ENCODE measurements around the gene SERPINC1.
"Not testable (repeated sequence)": the region's sequence is repeated elsewhere in the genome, so short reads cannot be mapped to it uniquely, and the experiment has no call there.

The SERPINC1 gene

GRCh38 chr1:173917149-173917548, at the start of gene SERPINC1:
Gene SERPINC1 (minus strand): TSS chr1:173917327. CDS start chr1:173917259, 68 bp downstream.
- DNase-seq: no peak

- not testable (repeated sequence) for DNase-seq
Measured at GRCh38 chr1:173965896-173966295, 48.8 kb upstream of the SERPINC1 start.

- no peak for DNase-seq
Measured at GRCh38 chr1:173963477-173963876, 46.4 kb upstream of the SERPINC1 start.

- DNase-seq: no peak
Measured at GRCh38 chr1:173960625-173961024, 43.5 kb upstream of the SERPINC1 start.

GRCh38 chr1:173954179-173954578, 37.1 kb upstream of the SERPINC1 start:
- DNase-seq: no peak

GRCh38 chr1:173948594-173948993, 31.5 kb upstream of the SERPINC1 start:
- DNase-seq: no peak

GRCh38 chr1:173946380-173946921, 29.3 kb upstream of the SERPINC1 start:
- no peak for DNase-seq

- DNase-seq: no peak
Measured at GRCh38 chr1:173937062-173937461, 19.9 kb upstream of the SERPINC1 start.

GRCh38 chr1:173934440-173934839, 17.3 kb upstream of the SERPINC1 start:
- no peak for DNase-seq

- not testable (repeated sequence) for DNase-seq
Measured at GRCh38 chr1:173930541-173930940, 13.4 kb upstream of the SERPINC1 start.

GRCh38 chr1:173925306-173926242, 8.4 kb upstream of the SERPINC1 start:
- DNase-seq: no peak

- no peak for DNase-seq
Measured at GRCh38 chr1:173920861-173921260, 3.7 kb upstream of the SERPINC1 start.

GRCh38 chr1:173917635-173918493, 737 bp upstream of the SERPINC1 start:
- DNase-seq: no peak

- no peak for DNase-seq
Measured at GRCh38 chr1:173916667-173917066, 460 bp downstream of the SERPINC1 start.

GRCh38 chr1:173915596-173915995, 1.5 kb downstream of the SERPINC1 start:
- no peak for DNase-seq

GRCh38 chr1:173914366-173914871, 2.7 kb downstream of the SERPINC1 start:
- DNase-seq: no peak

- no peak for DNase-seq
Measured at GRCh38 chr1:173913111-173913510, 4.0 kb downstream of the SERPINC1 start.

GRCh38 chr1:173903827-173904531, 13.1 kb downstream of the SERPINC1 start:
- no peak for DNase-seq

GRCh38 chr1:173900992-173901391, 16.1 kb downstream of the SERPINC1 start:
- no peak for DNase-seq

GRCh38 chr1:173900427-173900826, 16.7 kb downstream of the SERPINC1 start:
- DNase-seq: no peak

- no peak for DNase-seq
Measured at GRCh38 chr1:173894189-173894588, 22.9 kb downstream of the SERPINC1 start.

GRCh38 chr1:173893611-173894010, 23.5 kb downstream of the SERPINC1 start:
- DNase-seq: no peak
